IMR-90 (cell line): ENCODE measurements around the gene AGAP1. TPM values are rescaled to one million over a fixed set of nuclear protein-coding genes. Genes with fewer than 3 reads are reported as not detected.

Experiments used
- ATAC-seq: fragments of 200-7000 bp; cut with Tn5 transposase; 2 replicates; pipeline ENCODE4 v1.9.1; 2020; ENCODE audit warnings: low read depth, mild to moderate bottlenecking, moderate library complexity
- BruUV-seq: library from RNA; stranded (reverse); fragments of 400-500 nt; replicated peaks from 2 replicates; lab custom pipeline; 2021; lab: Mats Ljungman, UMichigan
- CTCF ChIA-PET: fragments of 300-600 bp; formaldehyde crosslinking; extraction: SDS; loops from one replicate; lab custom pipeline; 2021; ENCODE audit warnings: antibody characterized with exemption; lab: Yijun Ruan, JAX
- POLR2A ChIA-PET: fragments of 300-600 bp; sonication (Branson Sonifier 250); formaldehyde crosslinking; loops from one replicate; lab custom pipeline; 2022; ENCODE audit warnings: antibody characterized with exemption; ENCODE audit not compliant: unreplicated experiment; lab: Charles Lee
- DNase-seq: peaks from one replicate; pipeline ENCODE4 v3.0.0; 2013
- H2AFZ ChIP-seq: replicated peaks from 2 replicates; pipeline ENCODE3; 2013; ENCODE audit warnings: low read length, mild to moderate bottlenecking; ENCODE audit not compliant: poor library complexity
- H2AK5ac ChIP-seq: 2 replicates; pipeline ENCODE4 v1.6.1; 2013; ENCODE audit warnings: low read depth, low read length, inconsistent platforms
- H2AK9ac ChIP-seq: replicated peaks from 2 replicates; pipeline ENCODE3; 2013; ENCODE audit warnings: mild to moderate bottlenecking, low read depth, low read length, moderate library complexity; ENCODE audit not compliant: poor library complexity
- H2BK120ac ChIP-seq: 2 replicates; pipeline ENCODE4 v1.6.1; 2013; ENCODE audit warnings: low read depth, low read length, inconsistent platforms
- H2BK15ac ChIP-seq: 3 replicates; pipeline ENCODE4 v1.6.1; 2013; ENCODE audit warnings: low read depth, low read length, inconsistent platforms
- H2BK20ac ChIP-seq: 2 replicates; pipeline ENCODE4 v1.6.1; 2013; ENCODE audit warnings: low read depth, mild to moderate bottlenecking, inconsistent platforms, low read length, moderate library complexity
- H2BK5ac ChIP-seq: 2 replicates; pipeline ENCODE4 v1.6.1; 2013; ENCODE audit warnings: mild to moderate bottlenecking, low read depth, low read length, inconsistent platforms; ENCODE audit not compliant: poor library complexity, severe bottlenecking
- H3K14ac ChIP-seq: replicated peaks from 2 replicates; pipeline ENCODE4 v1.6.1; 2013; ENCODE audit warnings: low read depth, low read length, inconsistent platforms
- H3K18ac ChIP-seq: 2 replicates; pipeline ENCODE4 v1.6.1; 2013; ENCODE audit warnings: low read depth, low read length, control low read depth
- H3K23ac ChIP-seq: 2 replicates; pipeline ENCODE4 v1.6.1; 2013; ENCODE audit warnings: low read depth, low read length, inconsistent platforms
- H3K27ac ChIP-seq: 2 replicates; pipeline ENCODE4 v1.5.1; 2013; ENCODE audit warnings: mild to moderate bottlenecking, control low read depth, low read length; ENCODE audit not compliant: insufficient read depth
- H3K27me3 ChIP-seq: 2 replicates; pipeline ENCODE4 v1.6.1; 2013; ENCODE audit warnings: low read length; ENCODE audit not compliant: control insufficient read depth, insufficient read depth
- H3K36me3 ChIP-seq: 2 replicates; pipeline ENCODE4 v1.6.1; 2013; ENCODE audit warnings: low read length, mixed read lengths; ENCODE audit not compliant: control insufficient read depth, insufficient read depth
- H3K4ac ChIP-seq: 2 replicates; pipeline ENCODE4 v1.6.1; 2013; ENCODE audit warnings: low read depth, low read length, inconsistent platforms
- H3K4me1 ChIP-seq: 2 replicates; pipeline ENCODE4 v1.6.1; 2013; ENCODE audit warnings: low read length, mixed read lengths; ENCODE audit not compliant: control insufficient read depth, insufficient read depth
- H3K4me2 ChIP-seq: 2 replicates; pipeline ENCODE4 v1.6.1; 2013; ENCODE audit warnings: low read depth, mild to moderate bottlenecking, control low read depth, low read length, moderate library complexity
- H3K4me3 ChIP-seq: 2 replicates; pipeline ENCODE4 v1.5.1; 2013; ENCODE audit warnings: low read depth, mild to moderate bottlenecking, control low read depth, low read length, moderate library complexity; ENCODE audit not compliant: insufficient read depth
- H3K56ac ChIP-seq: 2 replicates; pipeline ENCODE4 v1.6.1; 2013; ENCODE audit warnings: low read length, inconsistent platforms; ENCODE audit not compliant: insufficient read depth; ENCODE audit errors: extremely low read depth
- H3K79me1 ChIP-seq, 2 experiments: 2 replicates each; pipeline ENCODE4 v1.6.1; 2013; ENCODE audit warnings: low read length in 2 of 2, inconsistent platforms in 1 of 2, low read depth in 1 of 2
- H3K9ac ChIP-seq: 2 replicates; pipeline ENCODE4 v1.6.1; 2013; ENCODE audit warnings: low read depth, low read length, control low read depth
- H3K9me1 ChIP-seq: 2 replicates; pipeline ENCODE4 v1.6.1; 2013; ENCODE audit warnings: low read length, inconsistent platforms; ENCODE audit not compliant: insufficient read depth
- H3K9me3 ChIP-seq: 2 replicates; pipeline ENCODE4 v1.6.1; 2013; ENCODE audit warnings: low read length; ENCODE audit not compliant: control insufficient read depth, insufficient read depth
- H4K20me1 ChIP-seq: 2 replicates; pipeline ENCODE4 v1.6.1; 2013; ENCODE audit warnings: low read length, inconsistent platforms; ENCODE audit not compliant: insufficient read depth
- H4K5ac ChIP-seq: 2 replicates; pipeline ENCODE4 v1.6.1; 2013; ENCODE audit warnings: mild to moderate bottlenecking, low read depth, low read length, control low read depth
- H4K8ac ChIP-seq, 2 experiments: 2 replicates each; pipeline ENCODE4 v1.6.1; 2013; ENCODE audit warnings: low read depth in 2 of 2, low read length in 2 of 2, control low read depth in 1 of 2, inconsistent platforms in 1 of 2
- H4K91ac ChIP-seq: 2 replicates; pipeline ENCODE4 v1.6.1; 2013; ENCODE audit warnings: low read depth, low read length, inconsistent platforms; ENCODE audit not compliant: insufficient read depth
- BHLHE40 ChIP-seq: fragments of 150-350 bp; IDR thresholded peaks from 2 replicates; pipeline ENCODE4 v1.6.1; 2016; ENCODE audit warnings: mild to moderate bottlenecking, low read depth, low read length
- CTCF ChIP-seq: conservative IDR thresholded peaks from 2 replicates; pipeline ENCODE4 v1.5.1; 2012; ENCODE audit warnings: mild to moderate bottlenecking, low read depth, low read length, improper control_type of control experiment
- ELK1 ChIP-seq: fragments of 150-350 bp; IDR thresholded peaks from 2 replicates; pipeline ENCODE4 v1.6.1; 2016; ENCODE audit warnings: low read depth, mild to moderate bottlenecking, low read length, moderate library complexity, borderline replicate concordance
- FOS ChIP-seq: fragments of 150-350 bp; IDR thresholded peaks from 2 replicates; pipeline ENCODE4 v1.6.1; 2016; ENCODE audit warnings: low read depth, low read length
- MAFK ChIP-seq: IDR thresholded peaks from 2 replicates; pipeline ENCODE4 v1.6.1; 2012; ENCODE audit warnings: low read depth, low read length, improper control_type of control experiment
- MXI1 ChIP-seq: IDR thresholded peaks from 2 replicates; pipeline ENCODE4 v1.6.1; 2012; ENCODE audit warnings: low read depth, mild to moderate bottlenecking, low read length, moderate library complexity, borderline replicate concordance
- NFE2L2 ChIP-seq: fragments of 150-350 bp; IDR thresholded peaks from 2 replicates; pipeline ENCODE4 v1.6.1; 2016; ENCODE audit warnings: low read depth, mild to moderate bottlenecking, low read length
- POLR2A ChIP-seq: IDR thresholded peaks from 2 replicates; pipeline ENCODE4 v1.6.1; 2012; ENCODE audit warnings: mild to moderate bottlenecking, low read depth, low read length
- RAD21 ChIP-seq: IDR thresholded peaks from 2 replicates; pipeline ENCODE4 v1.6.1; 2012; ENCODE audit warnings: low read length, improper control_type of control experiment
- RCOR1 ChIP-seq: IDR thresholded peaks from 2 replicates; pipeline ENCODE4 v1.6.1; 2012; ENCODE audit warnings: mild to moderate bottlenecking, low read length, improper control_type of control experiment; ENCODE audit not compliant: insufficient replicate concordance
- RFX5 ChIP-seq: IDR thresholded peaks from 2 replicates; pipeline ENCODE4 v1.8.0; 2012; ENCODE audit warnings: low read depth, mild to moderate bottlenecking, low read length, moderate library complexity
- SMC3 ChIP-seq: fragments of 150-350 bp; IDR thresholded peaks from 2 replicates; pipeline ENCODE4 v1.6.1; 2016; ENCODE audit warnings: low read depth, mild to moderate bottlenecking, antibody characterized with exemption, low read length, moderate library complexity
- USF2 ChIP-seq: fragments of 150-350 bp; IDR thresholded peaks from 2 replicates; pipeline ENCODE4 v1.6.1; 2017; ENCODE audit warnings: mild to moderate bottlenecking, antibody characterized with exemption, low read length, low read depth
- WGBS, 2 experiments: methylation state at CpG; one replicate each; pipeline versions ENCODE4 v1.1.5 to v1.1.7; 2013; ENCODE audit warnings: missing lambda C conversion rate in 2 of 2; ENCODE audit not compliant: insufficient read length in 1 of 2; ENCODE audit errors: extremely low coverage in 2 of 2; 5-methylcytosine and 5-hydroxymethylcytosine counted together
- dilution Hi-C: fragments of 300-500 bp; cut with HindIII; formaldehyde crosslinking; loops from one replicate; pipeline ENCODE4 v1.14.3; 2018; ENCODE audit warnings: low sequenced_read_pairs; ENCODE audit not compliant: unreplicated experiment
- in situ Hi-C: fragments of 300-500 bp; cut with MboI; formaldehyde crosslinking; loops from 3 replicates; pipeline ENCODE4 v1.14.3; 2019; ENCODE audit warnings: low sequenced_read_pairs, inconsistent platforms, mixed read lengths
- intact Hi-C: fragments of 100-400 bp; cut with micrococcal nuclease; formaldehyde crosslinking; loops from 2 replicates; pipeline ENCODE4 v1.10.0; 2022
- polyA plus RNA-seq, 3 experiments: library from polyadenylated mRNA; depleted of rRNA; stranded (reverse); fragments of >200 nt; gene quantifications; 2 replicates each; pipeline ENCODE4 v1.2.3, GENCODE V29; 2012; ENCODE audit warnings: low replicate concordance in 1 of 3
- total RNA-seq: library from RNA; depleted of rRNA; stranded (reverse); fragments of >200 nt; gene quantifications from 2 replicates; pipeline ENCODE4 v1.2.3, GENCODE V29; 2012

The AGAP1 gene
- total and polyA plus RNA-seq, 2 of the 4 experiments (the other 2 are of a cell fraction) = 15.1 to 16.4 TPM

- Histone ChIP-seq H3K18ac (no peak overlapping the region), H2BK120ac (0 out of 2 replicates have a peak overlapping the region, but pooled peaks have one; percentile 8), H2BK15ac (no peak overlapping the region), H3K4me2 (peak overlapping the region; percentile 62), H2AFZ (peak overlapping the region; percentile 59), H2AK5ac (no peak overlapping the region), H2BK5ac (peak overlapping the region; percentile 18), H4K91ac (no peak overlapping the region; the same call in 1 of the 2 replicates), H2BK20ac (no peak overlapping the region), H3K79me1 (no peaks in the 10 kb centered on the region), H3K4me3 (peak overlapping the region; percentile 4), H3K14ac (no peak overlapping the region), H4K5ac (no peak overlapping the region), H3K4ac (0 out of 2 replicates have a peak overlapping the region, but pooled peaks have one; percentile 25), H3K56ac (no peak overlapping the region), H2AK9ac (no peak overlapping the region), H3K36me3 (no peaks in the 10 kb centered on the region), H3K4me1 (peaks cover 6% of the 10 kb centered on the region), H3K9me3 (no peaks in the 10 kb centered on the region), H4K8ac (no peak overlapping the region), H4K20me1 (no peaks in the 10 kb centered on the region), H3K27me3 (peaks cover 15% of the 10 kb centered on the region), H3K27ac (no peak overlapping the region; the same call in 1 of the 2 replicates), H3K9ac (peak overlapping the region; percentile 29; the same call in 1 of the 2 replicates), H3K9me1 (no peaks in the 10 kb centered on the region), H3K23ac (no peak overlapping the region)
- WGBS, 2 experiments = 0% methylated on average over 4 of the region's 59 CpGs; no CpG with 5 or more reads in 1 of the 2 experiments
- DNase-seq (no peak), ATAC-seq (peak; percentile 22)
- dilution Hi-C loops = loop anchor here (25.0 kb wide), 1 partner anchor 392 kb away; no protein-coding TSS in a partner anchor
- CTCF ChIA-PET = interaction anchor here (1.4 to 3.0 kb wide), 3 partner anchors 380 to 414 kb away, joined by 3 to 32 read pairs (median 6); no protein-coding TSS in a partner anchor
- BruUV-seq = no TSS peak
- in situ Hi-C loops = loop anchor here (5.0 kb wide), 1 partner anchor 412 kb away; no protein-coding TSS in a partner anchor
- POLR2A ChIA-PET = no interaction called here
- intact Hi-C loops = loop anchor here (5.0 to 10.0 kb wide), 2 partner anchors 235 to 883 kb away; no protein-coding TSS in a partner anchor
- TF ChIP-seq MXI1 = no peak
- no peak for TF ChIP-seq CTCF
- no peak for TF ChIP-seq RFX5
- TF ChIP-seq FOS = no peak
- TF ChIP-seq SMC3 = no peak
- TF ChIP-seq BHLHE40 = no peak
- TF ChIP-seq ELK1 = no peak
- TF ChIP-seq MAFK = no peak
- no peak for TF ChIP-seq RCOR1
- TF ChIP-seq NFE2L2 = no peak
- no peak for TF ChIP-seq RAD21
- no peak for TF ChIP-seq USF2
- TF ChIP-seq POLR2A = no peak
These were observed 685.6 kb downstream of the AGAP1 start for GRCh38 chr2:236179236-236180075.
